Measurements from ENCODE around the gene CDH4.

CDH4 gene

DNA sequence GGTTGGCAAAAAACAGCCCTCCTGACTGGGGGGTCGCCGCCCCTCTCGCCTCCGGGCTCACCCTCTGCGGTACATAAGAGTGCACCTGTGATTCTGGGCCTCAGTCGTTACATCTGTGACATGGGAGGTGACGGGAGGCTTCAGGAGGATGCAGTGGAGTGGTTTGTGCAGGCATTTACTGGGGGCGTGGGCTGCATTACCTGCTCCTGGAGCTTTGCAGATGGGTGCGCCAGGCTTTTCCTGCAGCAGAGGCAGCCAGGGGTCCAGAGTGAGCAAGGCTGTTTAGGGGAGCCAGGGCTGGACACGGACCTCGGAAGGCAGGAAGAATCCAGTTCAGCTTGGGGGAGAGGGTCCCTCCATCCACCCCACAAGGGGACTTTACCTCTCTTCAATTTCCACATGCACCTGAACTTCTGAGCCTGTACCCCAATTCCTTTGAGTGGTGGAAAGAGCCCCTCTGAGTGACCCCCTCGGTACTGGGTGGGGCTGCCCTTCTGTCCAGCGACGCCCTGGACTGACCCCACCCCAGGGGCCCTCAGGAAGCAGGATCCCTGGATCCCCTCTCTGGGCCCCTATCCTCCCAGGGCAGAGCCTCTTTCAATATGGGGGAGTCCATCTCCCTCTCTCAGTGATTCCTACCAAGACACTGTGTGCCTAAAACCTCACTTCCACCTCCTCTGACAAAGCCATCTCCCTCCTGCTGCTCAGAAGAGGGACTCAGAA, 679.6 kb downstream of the CDH4 start:
- DNase-seq (ENCODE audit: low spot score): no peak

- DNase-seq (ENCODE audit: low spot score): no peak
These were observed 680.1 kb downstream of the CDH4 start for GRCh38 chr20:61932199-61932592.

- no peak for DNase-seq (ENCODE audit: low spot score)
These were observed 680.8 kb downstream of the CDH4 start for GRCh38 chr20:61932711-61933480.

DNA sequence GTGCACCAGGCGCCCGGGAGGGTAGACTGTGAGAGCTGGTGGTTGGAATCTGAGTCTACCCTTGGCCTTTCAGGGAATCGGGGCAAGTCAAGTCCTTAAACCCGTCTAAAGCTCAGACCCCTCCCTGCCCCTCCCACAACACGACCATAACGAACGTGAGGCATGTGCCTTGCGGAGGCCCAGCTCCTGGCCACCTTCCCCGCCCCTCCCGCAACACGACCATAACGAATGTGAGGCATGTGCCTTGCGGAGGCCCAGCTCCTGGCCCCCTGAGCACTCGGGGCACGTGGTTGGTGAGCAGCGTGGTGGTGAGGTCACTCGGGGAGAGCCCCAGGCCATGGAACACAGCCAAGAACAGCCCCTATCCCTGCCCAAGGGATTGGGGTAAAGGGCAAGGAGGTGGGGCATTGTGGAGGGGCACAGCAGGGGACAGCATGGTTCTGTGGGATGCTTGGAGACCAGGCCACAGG, 681.5 kb downstream of the CDH4 start:
- DNase-seq (ENCODE audit: low spot score): no peak

GRCh38 chr20:61933951-61934715, 682.1 kb downstream of the CDH4 start:
- DNase-seq (ENCODE audit: low spot score): no peak

- no peak for DNase-seq (ENCODE audit: low spot score)
These were observed 682.9 kb downstream of the CDH4 start for GRCh38 chr20:61934716-61935530.

GRCh38 chr20:61935926-61936700, 684.1 kb downstream of the CDH4 start:
- no peak for DNase-seq (ENCODE audit: low spot score)

DNA sequence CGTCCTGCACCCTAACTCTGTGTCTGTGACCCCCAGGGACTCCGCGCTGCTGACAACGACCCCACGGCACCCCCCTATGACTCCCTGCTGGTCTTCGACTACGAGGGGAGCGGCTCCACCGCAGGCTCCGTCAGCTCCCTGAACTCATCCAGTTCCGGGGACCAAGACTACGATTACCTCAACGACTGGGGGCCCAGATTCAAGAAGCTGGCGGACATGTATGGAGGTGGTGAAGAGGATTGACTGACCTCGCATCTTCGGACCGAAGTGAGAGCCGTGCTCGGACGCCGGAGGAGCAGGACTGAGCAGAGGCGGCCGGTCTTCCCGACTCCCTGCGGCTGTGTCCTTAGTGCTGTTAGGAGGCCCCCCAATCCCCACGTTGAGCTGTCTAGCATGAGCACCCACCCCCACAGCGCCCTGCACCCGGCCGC, 684.7 kb downstream of the CDH4 start:
- DNase-seq (ENCODE audit: low spot score): no peak

DNA sequence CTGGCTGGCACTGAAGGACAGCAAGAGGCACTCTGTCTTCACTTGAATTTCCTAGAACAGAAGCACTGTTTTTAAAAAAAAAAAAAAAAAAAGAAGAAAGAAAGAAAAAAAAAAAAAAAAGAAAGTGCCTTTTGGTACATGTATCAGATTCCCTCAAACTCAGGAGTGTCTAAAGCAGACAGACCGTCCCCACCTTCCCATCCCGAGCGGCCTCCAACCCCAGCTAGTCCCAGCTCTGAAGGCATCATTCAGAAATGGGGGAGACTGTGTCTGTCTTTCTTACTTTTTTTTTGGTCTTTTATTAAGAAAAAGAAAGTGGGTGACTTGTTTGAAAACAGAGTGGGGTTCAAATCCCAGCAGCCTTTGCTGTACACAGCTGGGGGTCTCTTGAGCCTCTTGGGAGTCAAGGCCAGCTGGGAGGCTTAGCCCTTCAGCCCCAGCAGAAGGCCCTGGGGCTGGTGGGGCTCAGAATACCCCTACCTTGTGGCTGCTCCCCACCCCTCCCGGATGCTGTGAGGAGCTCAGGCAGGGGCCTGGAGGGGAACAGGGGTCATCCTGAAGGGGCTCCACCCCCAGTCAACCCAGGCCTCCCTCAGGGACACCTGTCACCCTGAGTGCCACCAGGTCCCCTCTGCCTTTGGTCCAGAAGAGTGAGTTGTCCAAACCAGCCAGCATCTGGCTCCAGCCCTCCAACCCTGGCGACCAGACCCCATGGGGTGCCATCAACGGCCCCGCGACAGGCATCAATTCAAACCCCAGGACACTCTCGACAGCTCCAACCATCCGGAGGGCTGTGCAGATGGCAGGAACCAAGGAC, 685.3 kb downstream of the CDH4 start:
- DNase-seq (ENCODE audit: low spot score): no peak

DNA sequence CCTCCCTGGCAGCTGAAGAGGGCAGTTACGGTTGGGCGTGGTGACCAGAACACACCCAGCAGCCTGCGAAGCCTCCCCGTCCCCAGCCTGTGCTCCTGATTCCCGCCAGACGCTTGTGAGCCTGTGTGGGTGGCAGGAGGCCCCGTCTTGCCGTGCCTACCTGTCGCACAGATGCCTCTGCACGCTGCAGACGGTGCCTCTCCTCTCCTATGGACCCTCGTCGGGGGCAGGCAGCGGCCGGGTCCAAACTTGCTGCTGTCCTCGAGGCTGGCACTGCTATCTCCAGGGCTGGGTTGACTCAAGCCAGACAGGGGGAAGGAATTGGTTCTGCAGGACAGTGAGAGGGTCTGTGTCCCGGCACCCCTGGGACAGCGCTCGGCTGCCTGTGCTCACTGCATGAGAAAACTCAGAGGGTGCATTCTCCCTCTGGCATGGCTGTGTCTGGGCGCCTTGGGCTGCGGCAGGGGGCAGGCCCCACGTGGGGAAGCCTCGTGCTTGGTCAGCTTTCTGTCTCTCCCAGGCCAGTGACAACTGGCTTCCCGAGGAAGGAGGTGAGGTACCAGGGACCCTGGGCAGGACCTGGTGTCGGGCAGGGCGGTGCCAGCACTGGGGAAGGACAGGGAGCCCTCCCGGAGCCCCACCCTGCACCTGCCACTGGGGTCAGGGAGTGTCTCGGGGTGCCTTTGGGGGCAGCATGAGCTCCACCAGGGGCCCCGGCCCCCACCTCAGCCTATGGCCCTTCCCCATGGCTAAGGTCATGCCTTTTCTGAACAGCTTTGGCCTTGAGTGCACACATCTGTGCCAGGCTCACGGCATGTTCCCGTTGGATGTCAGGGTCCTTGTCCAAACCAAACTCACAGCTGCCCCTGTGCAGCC, 686.1 kb downstream of the CDH4 start:
- no peak for DNase-seq (ENCODE audit: low spot score)

- no peak for DNase-seq (ENCODE audit: low spot score)
These were observed 687.0 kb downstream of the CDH4 start for GRCh38 chr20:61938839-61939690.

GRCh38 chr20:61939691-61940360, 687.8 kb downstream of the CDH4 start:
- no peak for DNase-seq (ENCODE audit: low spot score)

DNA sequence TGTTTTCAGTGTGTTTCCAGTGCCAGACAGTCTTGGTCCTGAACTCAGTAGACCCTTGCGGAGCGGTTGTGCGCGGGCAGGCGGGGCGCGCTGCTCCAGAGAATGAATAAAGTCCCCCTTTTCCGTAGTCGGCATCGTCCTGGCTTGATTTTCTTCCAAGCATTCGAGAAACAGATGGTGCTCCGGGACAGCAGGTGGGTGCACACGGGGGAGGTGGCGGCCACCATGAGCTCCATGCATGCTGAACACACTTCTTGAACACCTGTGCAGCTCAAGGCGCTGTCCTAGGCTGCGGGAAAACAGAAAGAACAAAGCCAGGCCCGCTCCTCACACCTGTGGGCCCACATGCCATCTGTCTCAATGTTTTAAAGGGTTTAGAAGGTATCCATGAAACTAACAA, 688.4 kb downstream of the CDH4 start:
- no peak for DNase-seq (ENCODE audit: low spot score)

GRCh38 chr20:61940976-61941720, 689.1 kb downstream of the CDH4 start:
- DNase-seq (ENCODE audit: low spot score): no peak

GRCh38 chr20:61941721-61942405, 689.8 kb downstream of the CDH4 start:
- DNase-seq (ENCODE audit: low spot score): no peak

DNA sequence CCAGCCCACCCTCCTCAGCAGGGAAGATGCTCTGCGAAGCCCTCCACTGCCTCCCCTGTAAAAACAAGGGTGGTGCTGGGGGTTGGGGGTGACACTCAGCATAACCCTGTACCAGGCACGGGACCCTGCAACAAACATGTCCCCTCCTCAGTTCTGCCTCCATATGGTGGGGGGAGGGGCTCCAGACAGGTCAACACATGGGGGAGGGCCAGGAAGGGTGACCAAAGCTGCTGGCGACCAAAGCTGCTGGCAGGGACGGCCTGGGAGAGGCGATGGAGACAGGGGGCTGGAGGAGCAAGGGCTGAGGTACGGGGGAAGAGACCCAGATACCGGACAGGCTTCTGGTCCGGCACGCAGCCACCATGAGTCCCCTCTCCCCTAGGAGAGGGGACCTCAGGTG, 690.5 kb downstream of the CDH4 start:
- DNase-seq (ENCODE audit: low spot score): no peak
